ENCODE measurements around the gene TMED8. TPM values are rescaled to one million over a fixed set of nuclear protein-coding genes. Genes with fewer than 3 reads are reported as not detected.

Gene TMED8, protein sequence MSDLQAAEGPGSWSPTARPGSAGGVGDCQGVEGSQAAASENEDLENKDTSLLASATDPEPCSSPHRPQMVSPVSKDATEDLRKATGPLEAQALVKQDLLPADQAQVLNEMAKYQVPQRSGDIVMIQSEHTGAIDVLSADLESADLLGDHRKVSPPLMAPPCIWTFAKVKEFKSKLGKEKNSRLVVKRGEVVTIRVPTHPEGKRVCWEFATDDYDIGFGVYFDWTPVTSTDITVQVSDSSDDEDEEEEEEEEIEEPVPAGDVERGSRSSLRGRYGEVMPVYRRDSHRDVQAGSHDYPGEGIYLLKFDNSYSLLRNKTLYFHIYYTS
- 5.4 to 7.3 TPM (median 6.1 TPM) in 3 replicates for polyA plus RNA-seq
- 1.1 TPM for polyA plus RNA-seq (2011; ENCODE audit: low read depth)
- polyA plus RNA-seq (2011; cell fraction: cytosol; rRNA removed): 3.4 and 6.0 TPM in 2 replicates
- 6.5 and 7.4 TPM in 2 replicates for polyA plus RNA-seq (2011; cell fraction: nucleus; rRNA removed)
- 2.9 and 4.9 TPM in 2 replicates for polyA plus RNA-seq (2012; ENCODE audit: low replicate concordance)
- 7.0 to 9.5 TPM (median 7.3 TPM) in 3 replicates for polyA minus RNA-seq
- 4.2 TPM for polyA minus RNA-seq (2011; cell fraction: cytosol; rRNA and poly(A)+ RNA removed)
- polyA minus RNA-seq (2011; cell fraction: nucleus; rRNA and poly(A)+ RNA removed): 5.2 and 10.3 TPM in 2 replicates

DNA sequence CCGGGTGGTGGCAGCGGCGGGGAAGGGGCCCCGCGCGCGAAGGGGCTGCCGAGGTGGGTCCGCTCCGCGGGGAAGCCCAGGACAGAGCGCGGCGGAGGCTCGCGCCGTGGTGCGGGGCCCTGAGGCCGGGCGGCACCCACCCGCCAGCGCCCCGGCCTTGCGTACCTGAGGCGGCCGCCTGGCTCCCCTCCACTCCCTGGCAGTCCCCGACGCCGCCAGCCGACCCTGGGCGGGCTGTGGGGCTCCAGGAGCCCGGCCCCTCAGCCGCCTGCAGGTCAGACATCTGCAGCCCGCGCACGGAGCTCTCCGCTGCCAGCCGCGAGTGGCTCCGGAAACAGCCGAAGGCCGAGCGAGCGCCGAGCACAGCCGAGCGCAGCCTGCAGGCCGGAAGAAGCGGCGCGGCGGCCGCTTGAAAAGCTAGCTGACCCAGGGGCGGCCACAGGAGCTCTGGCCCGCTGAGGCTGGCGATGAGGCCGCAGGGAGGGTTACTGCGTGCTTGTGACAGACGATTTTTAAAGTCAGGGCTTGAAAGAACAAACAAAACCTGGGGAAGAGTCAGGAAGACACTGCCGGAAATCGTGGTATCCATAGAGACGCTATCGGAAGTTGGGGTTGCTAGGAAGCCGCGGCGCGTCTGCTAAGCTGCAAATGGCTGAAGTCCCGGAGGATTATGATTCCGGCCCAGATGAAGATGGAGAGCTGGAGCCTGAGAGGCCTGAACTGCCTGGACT lies at the start of gene TMED8, which contains the start of gene SAMD15:
Gene TMED8, minus strand, starts transcription at position 324 of the 731 bp plus-strand sequence. Its CDS starts 41 bp downstream, at position 283.
Gene SAMD15, plus strand, starts transcription at position 609 of the 731 bp plus-strand sequence. Its CDS starts 40 bp downstream, at position 649.
- no peak for DNase-seq (ENCODE audit: low read depth, low spot score)
- Histone ChIP-seq H3K36me3 (ENCODE audit: control insufficient read depth in 2 of 2, extremely low read depth in 1 of 2, insufficient read depth in 2 of 2, low read length in 2 of 2) (no peaks in the 10 kb centered on the region), H3K9me3 (ENCODE audit: control insufficient read depth, low read depth, low read length) (no peaks in the 10 kb centered on the region), H3K27me3 (ENCODE audit: control insufficient read depth, extremely low read depth, insufficient read depth, low read length) (no peaks in the 10 kb centered on the region), H2AFZ (ENCODE audit: control insufficient read depth, low read length) (peak within 1 kb of the TSS; percentile 95), H3K79me2 (ENCODE audit: control insufficient read depth, insufficient read depth, low read length) (peaks cover 18% of the 10 kb centered on the region), H3K9me1 (ENCODE audit: control insufficient read depth, extremely low read depth, insufficient read depth, low read length) (no peaks in the 10 kb centered on the region), H4K20me1 (ENCODE audit: control insufficient read depth, extremely low read depth, insufficient read depth, low read length) (no peaks in the 10 kb centered on the region), H3K27ac (ENCODE audit: control insufficient read depth, insufficient read depth, low read length) (peak within 1 kb of the TSS; percentile 79), H3K4me3 (ENCODE audit: control insufficient read depth in 2 of 3, extremely low read depth in 1 of 3, insufficient read depth in 2 of 3, low read depth in 1 of 3, low read length in 3 of 3) (peak within 1 kb of the TSS; percentile 75 to 84 (median 82)), H3K9ac (ENCODE audit: control insufficient read depth, extremely low read depth, insufficient read depth, low read length) (peak within 1 kb of the TSS; percentile 87), H3K4me1 (ENCODE audit: control insufficient read depth, extremely low read depth, insufficient read depth, low read length) (peaks cover 11% of the 10 kb centered on the region), H3K4me2 (ENCODE audit: control insufficient read depth, extremely low read depth, insufficient read depth, low read depth, low read length) (peak within 1 kb of the TSS; percentile 94)
- TF ChIP-seq, protein P1, sequence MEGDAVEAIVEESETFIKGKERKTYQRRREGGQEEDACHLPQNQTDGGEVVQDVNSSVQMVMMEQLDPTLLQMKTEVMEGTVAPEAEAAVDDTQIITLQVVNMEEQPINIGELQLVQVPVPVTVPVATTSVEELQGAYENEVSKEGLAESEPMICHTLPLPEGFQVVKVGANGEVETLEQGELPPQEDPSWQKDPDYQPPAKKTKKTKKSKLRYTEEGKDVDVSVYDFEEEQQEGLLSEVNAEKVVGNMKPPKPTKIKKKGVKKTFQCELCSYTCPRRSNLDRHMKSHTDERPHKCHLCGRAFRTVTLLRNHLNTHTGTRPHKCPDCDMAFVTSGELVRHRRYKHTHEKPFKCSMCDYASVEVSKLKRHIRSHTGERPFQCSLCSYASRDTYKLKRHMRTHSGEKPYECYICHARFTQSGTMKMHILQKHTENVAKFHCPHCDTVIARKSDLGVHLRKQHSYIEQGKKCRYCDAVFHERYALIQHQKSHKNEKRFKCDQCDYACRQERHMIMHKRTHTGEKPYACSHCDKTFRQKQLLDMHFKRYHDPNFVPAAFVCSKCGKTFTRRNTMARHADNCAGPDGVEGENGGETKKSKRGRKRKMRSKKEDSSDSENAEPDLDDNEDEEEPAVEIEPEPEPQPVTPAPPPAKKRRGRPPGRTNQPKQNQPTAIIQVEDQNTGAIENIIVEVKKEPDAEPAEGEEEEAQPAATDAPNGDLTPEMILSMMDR (optimal IDR thresholded peaks at IDR 0.05 in 1 of 3, IDR thresholded peaks at IDR 0.05 in 1 of 3, conservative IDR thresholded peaks at IDR 0.05 in 1 of 3; ENCODE audit: extremely low read depth in 1 of 3, insufficient read depth in 2 of 3, low read length in 3 of 3): peak in 2 of 3 experiments; percentile 5 to 48
- no peak for TF ChIP-seq EZH2 (IDR thresholded peaks at IDR 0.05; ENCODE audit: low read length)
- dilution Hi-C loops (cut with MboI; ENCODE audit: extremely low pct_ligation_motif_present, low sequenced_read_pairs): no loop called here
- peak; percentile 76 for FAIRE-seq

DNA sequence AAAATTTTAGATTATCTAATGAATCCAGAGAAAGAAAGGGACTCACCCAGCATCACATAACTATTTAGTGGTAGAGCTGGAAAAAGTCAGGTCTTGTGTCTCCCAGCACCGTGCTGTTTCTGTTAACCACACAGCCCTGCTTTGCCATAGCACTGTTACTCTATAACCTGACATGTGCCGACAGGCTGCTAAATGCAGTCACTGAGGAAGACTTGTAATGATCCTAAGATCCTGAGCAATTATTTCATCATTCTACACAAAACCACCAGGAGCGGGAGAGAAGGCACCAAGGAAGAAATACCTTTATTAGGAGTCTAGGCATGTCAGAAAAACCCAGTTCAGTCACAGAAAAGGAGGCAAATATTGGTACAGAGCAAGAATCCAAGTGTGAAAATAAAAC lies 49.5 kb upstream of the TMED8 start:
- no peak overlapping the region for H3K4me2 ChIP-seq (ENCODE audit: control insufficient read depth, extremely low read depth, insufficient read depth, low read depth, low read length)
- H3K79me2 ChIP-seq (ENCODE audit: control insufficient read depth, insufficient read depth, low read length): no peaks in the 10 kb centered on the region
- H3K36me3 ChIP-seq (ENCODE audit: control insufficient read depth in 2 of 2, extremely low read depth in 1 of 2, insufficient read depth in 2 of 2, low read length in 2 of 2): peaks cover 26 to 28% of the 10 kb centered on the region in 2 experiments
- TF ChIP-seq, protein P1 (optimal IDR thresholded peaks at IDR 0.05 in 1 of 3, IDR thresholded peaks at IDR 0.05 in 1 of 3, conservative IDR thresholded peaks at IDR 0.05 in 1 of 3; ENCODE audit: extremely low read depth in 1 of 3, insufficient read depth in 2 of 3, low read length in 3 of 3): no peak
- TF ChIP-seq EZH2 (IDR thresholded peaks at IDR 0.05; ENCODE audit: low read length): no peak
- H3K4me3 ChIP-seq (ENCODE audit: control insufficient read depth in 2 of 3, extremely low read depth in 1 of 3, insufficient read depth in 2 of 3, low read depth in 1 of 3, low read length in 3 of 3): no peak overlapping the region
- DNase-seq (ENCODE audit: low read depth, low spot score) (no peak), FAIRE-seq (no peak)
- H3K9me1 ChIP-seq (ENCODE audit: control insufficient read depth, extremely low read depth, insufficient read depth, low read length): no peaks in the 10 kb centered on the region
- H3K27ac ChIP-seq (ENCODE audit: control insufficient read depth, insufficient read depth, low read length): no peak overlapping the region
- no peaks in the 10 kb centered on the region for H4K20me1 ChIP-seq (ENCODE audit: control insufficient read depth, extremely low read depth, insufficient read depth, low read length)
- H3K9me3 ChIP-seq (ENCODE audit: control insufficient read depth, low read depth, low read length): no peaks in the 10 kb centered on the region
- no peak overlapping the region for H3K9ac ChIP-seq (ENCODE audit: control insufficient read depth, extremely low read depth, insufficient read depth, low read length)
- no peak overlapping the region for H2AFZ ChIP-seq (ENCODE audit: control insufficient read depth, low read length)
- no peaks in the 10 kb centered on the region for H3K27me3 ChIP-seq (ENCODE audit: control insufficient read depth, extremely low read depth, insufficient read depth, low read length)
- dilution Hi-C loops (cut with MboI; ENCODE audit: extremely low pct_ligation_motif_present, low sequenced_read_pairs): no loop called here
- no peaks in the 10 kb centered on the region for H3K4me1 ChIP-seq (ENCODE audit: control insufficient read depth, extremely low read depth, insufficient read depth, low read length)

Data from keratinocyte (primary cell).